PFSK-1 (cell line): Measurements from ENCODE around the gene ZYG11A.

Experiments used
- REST ChIP-seq, 2 experiments: IDR thresholded peaks; 2 replicates each; pipeline versions ENCODE4 v1.6.1 to v1.8.0; 2011 to 2012; ENCODE audit warnings: low read depth in 2 of 2, low read length in 2 of 2, control low read depth in 1 of 2, inconsistent platforms in 1 of 2, mild to moderate bottlenecking in 1 of 2, moderate library complexity in 1 of 2; ENCODE audit not compliant: insufficient read depth in 1 of 2
- TAF1 ChIP-seq: IDR thresholded peaks from 2 replicates; pipeline ENCODE4 v1.6.1; 2012; ENCODE audit warnings: low read length, control low read depth, borderline replicate concordance; ENCODE audit not compliant: insufficient read depth

GRCh38 chr1:52907812-52908153 is 65.2 kb downstream of the ZYG11A start:
- TF ChIP-seq TAF1 (no peak), REST (IDR thresholded peaks at IDR 0.05; ENCODE audit: insufficient read depth in 1 of 2, low read depth in 2 of 2, low read length in 2 of 2) (no peak)
